Caco-2 (cell line): Measurements from ENCODE around the gene SLC44A4. TPM values are rescaled to one million over a fixed set of nuclear protein-coding genes. Genes with fewer than 3 reads are reported as not detected.

ENCODE experiments used
- BruUV-seq: library from RNA; stranded (reverse); fragments of 400-500 nt; replicated peaks from 2 replicates; lab custom pipeline; 2021; lab: Mats Ljungman, UMichigan
- CTCF ChIA-PET: fragments of 300-600 bp; sonication (Branson Sonifier 250); formaldehyde crosslinking; loops from one replicate; lab custom pipeline; 2022; ENCODE audit warnings: antibody characterized with exemption; lab: Charles Lee
- POLR2A ChIA-PET: fragments of 300-600 bp; sonication (Branson Sonifier 250); formaldehyde crosslinking; loops from one replicate; lab custom pipeline; 2022; ENCODE audit warnings: antibody characterized with exemption; lab: Charles Lee
- DNase-seq, 2 experiments: peaks; one replicate each; pipeline versions ENCODE4 v3.0.0 to v3.0.0-alpha.2; 2020 to 2022
- H3K27me3 ChIP-seq: replicated peaks from 2 replicates; pipeline ENCODE4 v1.6.0; 2011; ENCODE audit warnings: low read length; ENCODE audit not compliant: control insufficient read depth, insufficient read depth
- H3K36me3 ChIP-seq: 2 replicates; pipeline ENCODE4 v1.5.1; 2011; ENCODE audit warnings: low read length; ENCODE audit not compliant: control insufficient read depth, insufficient read depth
- H3K4me1 ChIP-seq: fragments of 250-450 bp; sonication (Bioruptor Pico); 2 replicates; pipeline ENCODE4 v1.5.1; 2020; ENCODE audit warnings: mild to moderate bottlenecking
- H3K4me3 ChIP-seq: 2 replicates; pipeline ENCODE4 v1.5.1; 2011; ENCODE audit warnings: low read depth, mild to moderate bottlenecking, control low read depth, low read length
- H3K9me3 ChIP-seq: fragments of 250-450 bp; sonication (Bioruptor Pico); 2 replicates; pipeline ENCODE4 v1.5.1; 2020; ENCODE audit warnings: mild to moderate bottlenecking, moderate library complexity
- H3K27ac Mint-ChIP-seq: one replicate; pipeline ENCODE4 v1.8.0; 2022; ENCODE audit warnings: mixed read lengths; ENCODE audit not compliant: unreplicated experiment
- H3K27me3 Mint-ChIP-seq: one replicate; pipeline ENCODE4 v1.8.0; 2022; ENCODE audit warnings: mixed read lengths; ENCODE audit not compliant: insufficient read depth, unreplicated experiment
- H3K36me3 Mint-ChIP-seq: one replicate; pipeline ENCODE4 v1.8.0; 2022; ENCODE audit warnings: mild to moderate bottlenecking, mixed read lengths; ENCODE audit not compliant: insufficient read depth, unreplicated experiment
- H3K4me1 Mint-ChIP-seq: one replicate; pipeline ENCODE4 v1.8.0; 2022; ENCODE audit warnings: low read depth, mixed read lengths; ENCODE audit not compliant: unreplicated experiment
- H3K4me3 Mint-ChIP-seq: one replicate; pipeline ENCODE4 v1.8.0; 2022; ENCODE audit warnings: mild to moderate bottlenecking, moderate library complexity, mixed read lengths; ENCODE audit not compliant: unreplicated experiment
- H3K9me3 Mint-ChIP-seq: one replicate; pipeline ENCODE4 v1.8.0; 2022; ENCODE audit warnings: mixed read lengths; ENCODE audit not compliant: unreplicated experiment
- CTCF ChIP-seq, 2 experiments: fragments of 200-600 bp in 1 of 2; IDR thresholded peaks; 1 replicate in 1 of 2; 2 replicates in 1 of 2; pipeline versions ENCODE4 v1.5.1 to v1.8.0; 2011 to 2022; ENCODE audit warnings: antibody characterized with exemption in 1 of 2, control low read depth in 1 of 2, inconsistent platforms in 1 of 2, low read depth in 1 of 2, low read length in 1 of 2, mild to moderate bottlenecking in 1 of 2, moderate library complexity in 1 of 2; ENCODE audit not compliant: insufficient read depth in 1 of 2, severe bottlenecking in 1 of 2, unreplicated experiment in 1 of 2
- intact Hi-C: fragments of 100-400 bp; cut with micrococcal nuclease; formaldehyde crosslinking; loops from one replicate; pipeline ENCODE4 v1.10.0; 2022; ENCODE audit not compliant: unreplicated experiment
- total RNA-seq: library from RNA; stranded (reverse); gene quantifications from 2 replicates; pipeline ENCODE4 v1.2.3, GENCODE V29; 2022

Gene SLC44A4
- total RNA-seq, 1 experiment from 2014 or later, result 0.57 TPM

DNA sequence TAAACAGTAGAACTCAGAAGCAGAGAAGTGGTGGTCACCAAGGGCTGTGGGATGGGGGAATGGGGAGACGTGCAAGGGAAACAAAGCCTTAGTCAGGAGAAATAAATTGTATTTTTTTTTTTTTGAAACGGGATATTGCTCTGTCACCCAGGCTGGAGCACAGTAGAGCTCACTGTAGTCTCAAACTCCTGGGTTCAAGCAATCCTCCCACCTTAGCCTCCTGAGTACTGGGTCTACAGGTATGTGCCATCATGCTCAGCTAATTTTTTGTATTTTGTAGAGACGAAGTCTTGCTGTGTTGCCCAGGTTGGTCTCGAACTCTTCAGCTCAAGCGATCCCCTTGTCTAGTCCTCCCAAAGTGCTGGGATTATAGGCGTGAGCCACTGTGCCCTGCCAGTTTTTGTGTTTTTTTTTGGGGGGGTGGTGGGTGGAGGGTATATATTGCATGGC is 47.9 kb downstream of the SLC44A4 start:
- Histone ChIP-seq H3K9me3 (no peaks in the 10 kb centered on the region), H3K36me3 (no peaks in the 10 kb centered on the region), H3K4me1 (peaks cover 7% of the 10 kb centered on the region), H3K4me3 (peak overlapping the region; percentile 42), H3K27me3 (no peaks in the 10 kb centered on the region)
- no TSS peak for BruUV-seq
- CTCF ChIA-PET, result interaction anchor here (0.9 to 2.0 kb wide), 4 partner anchors 16 to 101 kb away, joined by 3 to 9 read pairs (median 6); partner anchors contain the start of genes DDAH2, HSPA1A, HSPA1L and LSM2
- no peak for DNase-seq
- POLR2A ChIA-PET, result interaction anchor here (0.6 kb wide), 2 partner anchors 18 to 93 kb away, joined by 3 to 6 read pairs; no protein-coding TSS in a partner anchor
- H3K4me1 Mint-ChIP-seq, result peaks cover 6% of the 10 kb centered on the region
- intact Hi-C loops, result loop anchor here (1.0 kb wide), 3 partner anchors 59 to 151 kb away; partner anchors contain the start of gene DDAH2
- H3K36me3 Mint-ChIP-seq, result peaks cover 44% of the 10 kb centered on the region
- H3K9me3 Mint-ChIP-seq, result no peaks in the 10 kb centered on the region
- peak overlapping the region; percentile 81 for H3K27ac Mint-ChIP-seq
- TF ChIP-seq CTCF (IDR thresholded peaks at IDR 0.05; ENCODE audit: insufficient read depth in 1 of 2, low read depth in 1 of 2, low read length in 1 of 2, severe bottlenecking in 1 of 2, unreplicated experiment in 1 of 2), result no peak
- H3K4me3 Mint-ChIP-seq, result peak overlapping the region; percentile 90
- H3K27me3 Mint-ChIP-seq, result no peaks in the 10 kb centered on the region

GRCh38 chr6:31829633-31830283 is 49.0 kb downstream of the SLC44A4 start:
- H3K9me3 Mint-ChIP-seq, result no peaks in the 10 kb centered on the region
- no peaks in the 10 kb centered on the region for H3K27me3 Mint-ChIP-seq
- intact Hi-C loops, result loop anchor here (1.0 to 5.0 kb wide), 4 partner anchors 57 to 162 kb away; partner anchors contain the start of genes CSNK2B, DDAH2 and LY6G5B
- H3K36me3 Mint-ChIP-seq, result peaks cover 42% of the 10 kb centered on the region
- H3K4me3 Mint-ChIP-seq, result peak overlapping the region; percentile 90
- DNase-seq, result no peak
- BruUV-seq, result no TSS peak
- peak; percentile 21 to 29 for TF ChIP-seq CTCF (IDR thresholded peaks at IDR 0.05; ENCODE audit: insufficient read depth in 1 of 2, low read depth in 1 of 2, low read length in 1 of 2, severe bottlenecking in 1 of 2, unreplicated experiment in 1 of 2)
- H3K4me1 Mint-ChIP-seq, result peaks cover 16% of the 10 kb centered on the region
- H3K9me3 ChIP-seq, result no peaks in the 10 kb centered on the region
- H3K27me3 ChIP-seq, result no peaks in the 10 kb centered on the region
- H3K36me3 ChIP-seq, result no peaks in the 10 kb centered on the region
- H3K4me1 ChIP-seq, result peaks cover 19% of the 10 kb centered on the region
- CTCF ChIA-PET, result interaction anchor here (0.6 to 2.0 kb wide), 9 partner anchors 15 to 111 kb away, joined by 3 to 13 read pairs (median 3); partner anchors contain the start of genes HSPA1A, HSPA1L, LSM2 and NEU1
- peak overlapping the region; percentile 81 for H3K27ac Mint-ChIP-seq
- peak overlapping the region; percentile 42 for H3K4me3 ChIP-seq
- POLR2A ChIA-PET, result interaction anchor here (0.6 to 1.4 kb wide), 4 partner anchors 23 to 1460 kb away, joined by 3 to 5 read pairs (median 4); partner anchors contain the start of genes C6orf47, LSM2, NEU1 and PFDN6
